HAP-1 (cell line): Measurements from ENCODE around the gene PLD4.
"Not testable (repeated sequence)": the region's sequence is repeated elsewhere in the genome, so short reads cannot be mapped to it uniquely, and the experiment has no call there.

Source experiments
- DNase-seq, 2 experiments: peaks; one replicate each; pipeline ENCODE4 v3.0.0-alpha.2; 2016 to 2020; ENCODE audit warnings: low spot score in 2 of 2
- H3K27me3 ChIP-seq: fragments of 250-450 bp; sonication (Bioruptor Pico); 2 replicates; pipeline ENCODE4 v1.5.1; 2020; ENCODE audit warnings: low read depth, mild to moderate bottlenecking, moderate library complexity
- H3K36me3 ChIP-seq: fragments of 250-450 bp; sonication (Bioruptor Pico); replicated peaks from 2 replicates; pipeline ENCODE4 v1.5.1; 2020; ENCODE audit warnings: mild to moderate bottlenecking
- H3K4me1 ChIP-seq: fragments of 250-450 bp; sonication (Bioruptor Pico); 2 replicates; pipeline ENCODE4 v1.5.1; 2020; ENCODE audit warnings: mild to moderate bottlenecking
- H3K4me3 ChIP-seq: fragments of 250-450 bp; sonication (Bioruptor Pico); 2 replicates; pipeline ENCODE4 v1.5.1; 2020; ENCODE audit warnings: mild to moderate bottlenecking, moderate library complexity
- H3K9me3 ChIP-seq: fragments of 250-450 bp; sonication (Bioruptor Pico); 2 replicates; pipeline ENCODE4 v1.5.1; 2020; ENCODE audit warnings: mild to moderate bottlenecking, moderate library complexity
- in situ Hi-C: fragments of 300-500 bp; cut with MboI; formaldehyde crosslinking; loops from 3 replicates; pipeline ENCODE4 v1.14.3; 2020; ENCODE audit warnings: low sequenced_read_pairs, inconsistent platforms, mixed read lengths

PLD4 gene

GRCh38 chr14:104950701-104951100 lies 26.0 kb downstream of the PLD4 start:
- H3K36me3 ChIP-seq, DNase-seq, H3K4me1 ChIP-seq, H3K27me3 ChIP-seq, in situ Hi-C loops, H3K4me3 ChIP-seq, H3K9me3 ChIP-seq: not testable (repeated sequence)

GRCh38 chr14:104951863-104952657 lies 27.4 kb downstream of the PLD4 start:
- H3K4me1 ChIP-seq, in situ Hi-C loops, H3K9me3 ChIP-seq, H3K4me3 ChIP-seq, H3K36me3 ChIP-seq, DNase-seq, H3K27me3 ChIP-seq: not testable (repeated sequence)

GRCh38 chr14:104953097-104953496 lies 28.4 kb downstream of the PLD4 start:
- 0 out of 2 replicates have a peak, but pooled peaks cover 2% of the 10 kb centered on the region for H3K27me3 ChIP-seq
- no peak overlapping the region for H3K4me3 ChIP-seq
- H3K9me3 ChIP-seq = no peaks in the 10 kb centered on the region
- H3K4me1 ChIP-seq = no peaks in the 10 kb centered on the region
- in situ Hi-C loops = no loop called here
- no peaks in the 10 kb centered on the region for H3K36me3 ChIP-seq
- no peak for DNase-seq

DNA sequence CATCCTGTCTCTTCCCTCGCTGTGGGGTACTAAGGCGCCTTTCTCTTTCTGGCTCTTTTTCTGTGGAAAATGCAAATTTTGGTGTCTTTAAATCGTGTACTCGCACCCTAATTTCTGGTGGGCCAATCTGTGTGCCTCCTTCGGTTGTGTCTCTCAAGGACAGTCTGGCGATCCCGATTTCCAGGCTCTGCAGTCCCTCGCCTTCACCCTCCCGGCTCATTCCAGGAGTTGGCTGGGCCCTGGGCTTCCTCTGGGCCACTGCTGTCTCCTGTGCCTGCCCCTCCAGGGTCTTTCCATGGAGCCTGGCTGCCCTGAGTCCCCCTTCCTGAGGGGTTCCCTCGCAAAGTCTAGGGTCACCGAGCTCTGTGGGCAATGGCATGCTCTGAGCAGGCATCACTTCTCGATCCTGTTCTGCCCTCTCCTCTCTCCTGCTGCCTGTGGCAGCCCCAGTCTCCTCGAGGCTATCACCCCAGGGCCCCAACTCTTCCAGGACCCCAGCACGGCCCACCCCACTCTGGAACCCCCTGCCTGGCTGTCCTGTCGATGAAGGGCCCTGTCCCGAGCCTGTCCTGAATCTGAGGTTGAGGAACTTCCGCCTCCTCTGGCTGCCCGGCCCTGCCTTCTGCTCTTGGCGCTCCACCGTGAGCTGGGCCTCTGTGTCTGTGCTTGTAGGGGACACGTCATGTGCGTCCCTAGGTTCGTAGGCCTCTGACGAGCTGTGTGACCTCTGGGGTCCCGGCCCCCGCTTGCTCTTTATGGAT lies 29.4 kb downstream of the PLD4 start:
- H3K4me3 ChIP-seq = no peak overlapping the region
- H3K27me3 ChIP-seq = 0 out of 2 replicates have a peak, but pooled peaks cover 2% of the 10 kb centered on the region
- no peaks in the 10 kb centered on the region for H3K9me3 ChIP-seq
- no peak for DNase-seq
- no peaks in the 10 kb centered on the region for H3K4me1 ChIP-seq
- in situ Hi-C loops = no loop called here
- H3K36me3 ChIP-seq = no peaks in the 10 kb centered on the region

GRCh38 chr14:104954746-104955395 lies 30.2 kb downstream of the PLD4 start:
- DNase-seq = no peak
- no peak overlapping the region for H3K4me3 ChIP-seq
- in situ Hi-C loops = no loop called here
- H3K27me3 ChIP-seq = 0 out of 2 replicates have a peak, but pooled peaks cover 2% of the 10 kb centered on the region
- H3K36me3 ChIP-seq = no peaks in the 10 kb centered on the region
- H3K4me1 ChIP-seq = peaks cover 2% of the 10 kb centered on the region; the same call in 1 of the 2 replicates
- H3K9me3 ChIP-seq = no peaks in the 10 kb centered on the region

DNA sequence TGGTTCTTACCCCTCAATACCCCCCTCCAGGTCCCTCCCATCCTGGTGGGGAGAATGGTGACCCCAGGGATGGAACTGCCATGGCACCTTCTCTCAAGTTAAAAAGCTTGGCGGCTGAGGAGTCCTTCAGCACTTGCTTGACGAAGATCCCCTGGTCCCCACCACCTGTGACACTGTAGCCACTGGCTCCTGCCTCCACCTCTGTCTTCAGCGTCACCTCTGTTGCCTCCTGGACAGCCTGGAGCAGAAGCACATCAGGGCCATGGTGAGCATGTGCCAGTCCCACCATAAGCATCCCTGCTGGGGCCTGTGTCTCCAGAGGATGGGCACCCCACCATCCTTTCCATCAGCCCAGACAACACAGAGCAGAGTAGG lies 30.7 kb downstream of the PLD4 start:
- 0 out of 2 replicates have a peak, but pooled peaks cover 2% of the 10 kb centered on the region for H3K27me3 ChIP-seq
- H3K9me3 ChIP-seq = no peaks in the 10 kb centered on the region
- in situ Hi-C loops = no loop called here
- H3K36me3 ChIP-seq = no peaks in the 10 kb centered on the region
- DNase-seq = no peak
- no peak overlapping the region for H3K4me3 ChIP-seq
- peaks cover 6% of the 10 kb centered on the region; the same call in 1 of the 2 replicates for H3K4me1 ChIP-seq

DNA sequence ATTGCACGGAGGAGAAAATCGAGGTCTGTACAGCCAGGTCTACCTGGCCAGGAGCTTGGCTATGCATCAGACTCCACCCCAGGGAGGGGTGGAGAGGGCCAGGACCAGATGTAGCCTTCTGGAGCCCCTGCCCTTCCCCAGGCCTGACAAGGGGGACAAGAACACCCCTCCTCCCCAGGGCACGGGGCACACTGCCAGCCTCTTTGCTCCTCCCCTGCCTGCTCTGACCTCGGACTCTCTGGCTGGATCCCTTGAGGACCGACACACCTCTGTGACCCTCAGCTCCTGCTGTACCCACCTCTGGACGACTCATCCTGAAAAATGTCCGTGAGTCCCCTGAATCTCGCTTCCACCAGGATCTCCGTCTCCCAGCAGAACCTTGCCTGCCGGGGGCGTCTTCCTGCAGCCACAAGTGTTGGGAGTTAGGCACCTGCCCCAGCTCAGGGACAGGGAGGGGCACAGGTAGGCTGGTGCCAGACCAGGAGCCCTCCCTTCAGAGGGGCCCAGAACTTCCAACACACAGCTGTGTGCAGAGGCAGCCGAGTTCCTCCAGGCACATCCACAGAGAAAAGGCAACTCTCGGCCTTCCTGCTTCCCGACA lies 31.7 kb downstream of the PLD4 start:
- H3K4me3 ChIP-seq = no peak overlapping the region
- H3K9me3 ChIP-seq = no peaks in the 10 kb centered on the region
- peaks cover 6% of the 10 kb centered on the region; the same call in 1 of the 2 replicates for H3K4me1 ChIP-seq
- no peaks in the 10 kb centered on the region for H3K36me3 ChIP-seq
- H3K27me3 ChIP-seq = 0 out of 2 replicates have a peak, but pooled peaks cover 2% of the 10 kb centered on the region
- in situ Hi-C loops = no loop called here
- no peak for DNase-seq

GRCh38 chr14:104957146-104958113 lies 32.8 kb downstream of the PLD4 start:
- no peak overlapping the region for H3K4me3 ChIP-seq
- no peaks in the 10 kb centered on the region for H3K36me3 ChIP-seq
- in situ Hi-C loops = no loop called here
- H3K27me3 ChIP-seq = 0 out of 2 replicates have a peak, but pooled peaks cover 2% of the 10 kb centered on the region
- H3K4me1 ChIP-seq = peaks cover 6% of the 10 kb centered on the region; the same call in 1 of the 2 replicates
- no peak for DNase-seq
- H3K9me3 ChIP-seq = no peaks in the 10 kb centered on the region

GRCh38 chr14:104964546-104964945 lies 39.9 kb downstream of the PLD4 start:
- H3K4me1 ChIP-seq = peaks cover 6% of the 10 kb centered on the region; the same call in 1 of the 2 replicates
- H3K9me3 ChIP-seq = no peaks in the 10 kb centered on the region
- in situ Hi-C loops = no loop called here
- no peaks in the 10 kb centered on the region for H3K36me3 ChIP-seq
- no peaks in the 10 kb centered on the region for H3K27me3 ChIP-seq
- DNase-seq = no peak
- no peak overlapping the region for H3K4me3 ChIP-seq

DNA sequence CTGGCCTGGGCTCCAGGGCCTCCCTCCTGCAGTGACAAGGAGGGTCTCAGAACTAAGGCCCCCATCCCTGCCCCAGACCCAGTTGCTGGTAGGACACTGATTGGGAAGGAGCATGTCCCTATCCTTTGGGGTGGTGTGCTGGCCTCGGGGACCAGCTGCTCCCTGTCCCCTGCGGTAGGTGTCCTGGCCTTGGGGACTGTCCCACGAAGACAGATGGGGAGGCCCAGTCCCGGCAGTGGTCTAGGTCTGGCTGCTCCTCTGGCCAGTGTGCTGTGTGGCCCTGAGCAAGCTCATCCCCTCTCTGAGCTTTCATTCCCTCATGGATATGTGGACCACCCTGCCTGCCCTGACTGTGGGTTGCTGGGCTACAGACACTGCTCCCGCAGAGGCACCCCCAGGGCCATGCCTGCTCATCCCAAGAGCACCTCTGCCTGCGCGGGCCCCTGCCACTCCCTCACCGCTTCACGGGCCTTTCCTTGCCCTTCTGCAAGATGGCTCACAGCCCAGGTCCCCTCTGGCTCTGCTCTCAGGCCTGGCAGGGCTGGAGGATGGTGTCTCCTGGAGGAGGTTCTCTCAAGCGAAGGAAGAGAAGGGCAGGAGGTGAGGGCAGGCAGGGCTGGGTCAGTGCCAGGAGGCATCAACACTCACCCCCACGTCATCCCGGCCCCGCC lies 41.0 kb downstream of the PLD4 start:
- Histone ChIP-seq H3K4me1 (no peaks in the 10 kb centered on the region), H3K36me3 (no peaks in the 10 kb centered on the region), H3K4me3 (no peak overlapping the region), H3K9me3 (no peaks in the 10 kb centered on the region), H3K27me3 (no peaks in the 10 kb centered on the region)
- no peak for DNase-seq
- in situ Hi-C loops = no loop called here

DNA sequence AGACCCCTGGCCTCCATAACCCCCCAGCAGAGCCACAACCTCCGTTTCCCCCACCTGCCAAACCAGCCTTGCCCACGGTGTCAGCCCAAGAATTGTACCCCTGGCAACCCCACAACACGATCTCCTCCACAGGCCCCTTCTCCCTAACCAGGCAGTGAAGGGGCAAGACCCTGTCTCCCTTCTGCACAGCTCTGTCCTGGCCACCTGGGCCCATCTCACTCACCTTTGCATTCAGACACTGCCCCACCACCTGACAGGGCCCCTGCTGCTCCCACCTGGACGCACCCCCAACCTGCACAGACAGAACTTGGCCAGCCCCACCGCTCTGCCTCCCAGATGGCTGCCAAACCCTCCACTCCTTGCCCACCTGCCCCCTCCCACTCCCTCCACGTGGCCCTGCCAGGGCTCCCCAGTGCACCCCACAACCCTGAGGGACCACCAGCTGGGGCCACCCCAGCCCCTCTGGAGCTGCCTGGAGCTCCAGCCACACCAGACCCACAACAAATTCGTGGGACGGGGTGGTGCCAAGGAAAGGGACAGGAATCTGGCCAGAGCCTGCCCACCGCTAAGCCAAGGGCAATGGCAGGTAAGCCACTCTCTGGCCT lies 41.7 kb downstream of the PLD4 start:
- H3K27me3 ChIP-seq = no peaks in the 10 kb centered on the region
- no peaks in the 10 kb centered on the region for H3K9me3 ChIP-seq
- DNase-seq = no peak
- H3K36me3 ChIP-seq = no peaks in the 10 kb centered on the region
- no peaks in the 10 kb centered on the region for H3K4me1 ChIP-seq
- in situ Hi-C loops = no loop called here
- H3K4me3 ChIP-seq = no peak overlapping the region

DNA sequence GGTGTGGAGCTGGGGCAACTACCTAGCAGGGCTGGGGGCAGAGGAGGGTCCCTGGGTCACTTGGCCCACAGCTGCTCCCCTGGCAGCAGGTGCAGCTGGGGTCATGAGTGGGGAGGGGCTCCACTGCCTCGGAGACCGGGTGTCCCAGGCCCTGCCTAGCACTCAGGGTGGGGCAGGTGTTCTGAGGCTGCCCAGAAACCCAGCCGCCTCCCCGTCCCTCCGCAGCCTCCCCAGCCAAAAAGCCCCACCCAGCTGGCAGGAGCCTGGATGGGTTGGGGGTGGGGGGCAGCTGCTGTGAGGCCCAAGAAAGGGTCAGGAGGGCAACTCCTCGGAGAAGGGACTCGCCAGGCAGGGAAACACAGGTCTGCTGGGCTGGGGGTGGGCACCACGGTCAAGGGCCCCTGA lies 42.3 kb downstream of the PLD4 start:
- Histone ChIP-seq H3K9me3 (no peaks in the 10 kb centered on the region), H3K36me3 (no peaks in the 10 kb centered on the region), H3K4me1 (no peaks in the 10 kb centered on the region), H3K27me3 (no peaks in the 10 kb centered on the region), H3K4me3 (no peak overlapping the region)
- DNase-seq = no peak
- in situ Hi-C loops = no loop called here
